ENCODE measurements around the gene FRMD4A.

DNA sequence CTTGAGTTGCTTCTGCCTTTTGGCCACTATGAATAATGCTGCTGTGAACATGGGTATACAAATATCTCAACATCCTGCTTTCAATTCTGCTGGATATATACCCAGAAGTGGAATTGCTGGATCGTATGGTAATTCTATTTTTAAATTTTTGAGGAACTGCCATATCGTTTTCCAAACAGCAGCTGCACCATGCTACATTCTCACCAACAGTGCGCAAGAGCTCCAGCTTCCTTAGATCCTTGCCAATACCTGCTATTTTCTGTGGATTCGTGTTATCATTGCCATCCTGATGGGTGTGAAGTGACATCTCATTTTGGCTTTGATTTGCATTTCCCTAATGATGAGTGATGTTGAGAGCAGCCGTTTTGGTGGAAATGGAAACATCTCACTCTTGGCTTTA is 26.7 kb downstream of the FRMD4A start:
- TF ChIP-seq, protein P1, sequence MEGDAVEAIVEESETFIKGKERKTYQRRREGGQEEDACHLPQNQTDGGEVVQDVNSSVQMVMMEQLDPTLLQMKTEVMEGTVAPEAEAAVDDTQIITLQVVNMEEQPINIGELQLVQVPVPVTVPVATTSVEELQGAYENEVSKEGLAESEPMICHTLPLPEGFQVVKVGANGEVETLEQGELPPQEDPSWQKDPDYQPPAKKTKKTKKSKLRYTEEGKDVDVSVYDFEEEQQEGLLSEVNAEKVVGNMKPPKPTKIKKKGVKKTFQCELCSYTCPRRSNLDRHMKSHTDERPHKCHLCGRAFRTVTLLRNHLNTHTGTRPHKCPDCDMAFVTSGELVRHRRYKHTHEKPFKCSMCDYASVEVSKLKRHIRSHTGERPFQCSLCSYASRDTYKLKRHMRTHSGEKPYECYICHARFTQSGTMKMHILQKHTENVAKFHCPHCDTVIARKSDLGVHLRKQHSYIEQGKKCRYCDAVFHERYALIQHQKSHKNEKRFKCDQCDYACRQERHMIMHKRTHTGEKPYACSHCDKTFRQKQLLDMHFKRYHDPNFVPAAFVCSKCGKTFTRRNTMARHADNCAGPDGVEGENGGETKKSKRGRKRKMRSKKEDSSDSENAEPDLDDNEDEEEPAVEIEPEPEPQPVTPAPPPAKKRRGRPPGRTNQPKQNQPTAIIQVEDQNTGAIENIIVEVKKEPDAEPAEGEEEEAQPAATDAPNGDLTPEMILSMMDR (IDR thresholded peaks at IDR 0.05 in 2 of 3, conservative IDR thresholded peaks at IDR 0.05 in 1 of 3; ENCODE audit: control insufficient read depth in 2 of 3, extremely low read depth in 1 of 3, insufficient read depth in 1 of 3, low read depth in 3 of 3, low read length in 3 of 3), result no peak
- TF ChIP-seq POLR2AphosphoS5 (IDR thresholded peaks at IDR 0.05; ENCODE audit: low read length), result no peak

Data from GM12878 (cell line).